Measurements from ENCODE around the gene DGKG. TPM values are rescaled to one million over a fixed set of nuclear protein-coding genes. Genes with fewer than 3 reads are reported as not detected.

The DGKG gene
- total RNA-seq, 4 donors from 2014 or later: 0.79 to 4.0 (median 1.6) TPM

- Histone ChIP-seq H3K4me3 (no peak overlapping the region), H3K36me3 (no peaks in the 10 kb centered on the region), H3K4me1 (peaks cover 9% of the 10 kb centered on the region), H3K27ac (no peak overlapping the region), H3K27me3 (peaks cover 33% of the 10 kb centered on the region), H3K9me3 (no peaks in the 10 kb centered on the region)
- TF ChIP-seq EP300 (IDR thresholded peaks at IDR 0.05) (no peak), POLR2AphosphoS5 (IDR thresholded peaks at IDR 0.05) (no peak), POLR2A (IDR thresholded peaks at IDR 0.05) (no peak), CTCF (IDR thresholded peaks at IDR 0.05) (no peak)
- no peak for DNase-seq (ENCODE audit: low spot score in 2 of 2)
- 68% methylated on average over 3 of the region's 3 CpGs for WGBS
Measured at GRCh38 chr3:186369217-186369616, 7.2 kb upstream of the DGKG start.

DNA sequence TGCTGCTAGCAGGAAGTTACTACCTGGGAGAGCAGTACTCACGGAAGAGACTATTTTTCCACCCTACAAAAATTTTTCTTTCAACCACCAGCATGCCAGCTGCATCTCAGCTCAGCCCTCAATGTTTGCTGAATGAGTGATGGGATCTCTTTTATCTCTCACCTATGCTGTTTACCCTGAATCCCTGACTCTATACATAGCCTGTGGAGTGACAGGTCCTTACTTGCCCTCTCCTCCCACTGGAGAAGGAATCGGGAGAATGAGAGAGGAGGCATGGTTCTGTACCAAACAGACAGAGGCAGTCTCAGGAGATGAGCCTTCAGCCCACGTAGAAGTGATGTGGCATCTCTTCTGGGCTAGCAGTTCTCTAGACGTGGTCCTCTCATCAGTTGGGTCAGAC, 6.7 kb upstream of the DGKG start:
- Histone ChIP-seq H3K27me3 (peaks cover 33% of the 10 kb centered on the region), H3K27ac (no peak overlapping the region), H3K4me1 (peaks cover 9% of the 10 kb centered on the region), H3K36me3 (no peaks in the 10 kb centered on the region), H3K9me3 (no peaks in the 10 kb centered on the region), H3K4me3 (no peak overlapping the region)
- no peak for TF ChIP-seq POLR2A (IDR thresholded peaks at IDR 0.05)
- TF ChIP-seq CTCF (IDR thresholded peaks at IDR 0.05): no peak
- TF ChIP-seq EP300 (IDR thresholded peaks at IDR 0.05): no peak
- no peak for TF ChIP-seq POLR2AphosphoS5 (IDR thresholded peaks at IDR 0.05)
- WGBS: 37% methylated on average over 4 of the region's 4 CpGs
- no peak for DNase-seq (ENCODE audit: low spot score in 2 of 2)

GRCh38 chr3:186368176-186368575, 6.1 kb upstream of the DGKG start:
- DNase-seq (ENCODE audit: low spot score in 2 of 2): no peak
- WGBS: 50% methylated on average over 3 of the region's 3 CpGs
- Histone ChIP-seq H3K4me3 (no peak overlapping the region), H3K4me1 (peaks cover 9% of the 10 kb centered on the region), H3K27me3 (peaks cover 33% of the 10 kb centered on the region), H3K27ac (no peak overlapping the region), H3K9me3 (no peaks in the 10 kb centered on the region), H3K36me3 (no peaks in the 10 kb centered on the region)
- no peak for TF ChIP-seq POLR2AphosphoS5 (IDR thresholded peaks at IDR 0.05)
- TF ChIP-seq CTCF (IDR thresholded peaks at IDR 0.05): no peak
- no peak for TF ChIP-seq EP300 (IDR thresholded peaks at IDR 0.05)
- TF ChIP-seq POLR2A (IDR thresholded peaks at IDR 0.05): no peak

- no peaks in the 10 kb centered on the region for H3K36me3 ChIP-seq
- 72% methylated on average over 8 of the region's 8 CpGs for WGBS
- no peak overlapping the region for H3K27ac ChIP-seq
- no peak for DNase-seq (ENCODE audit: low spot score in 2 of 2)
- peaks cover 39% of the 10 kb centered on the region for H3K27me3 ChIP-seq
- H3K4me3 ChIP-seq: no peak overlapping the region
- no peak for TF ChIP-seq CTCF (IDR thresholded peaks at IDR 0.05)
- TF ChIP-seq POLR2AphosphoS5 (IDR thresholded peaks at IDR 0.05): no peak
- no peak for TF ChIP-seq EP300 (IDR thresholded peaks at IDR 0.05)
- no peak for TF ChIP-seq POLR2A (IDR thresholded peaks at IDR 0.05)
- H3K4me1 ChIP-seq: peaks cover 9% of the 10 kb centered on the region
- H3K9me3 ChIP-seq: no peaks in the 10 kb centered on the region
Measured at GRCh38 chr3:186367631-186368030, 5.6 kb upstream of the DGKG start.

DNA sequence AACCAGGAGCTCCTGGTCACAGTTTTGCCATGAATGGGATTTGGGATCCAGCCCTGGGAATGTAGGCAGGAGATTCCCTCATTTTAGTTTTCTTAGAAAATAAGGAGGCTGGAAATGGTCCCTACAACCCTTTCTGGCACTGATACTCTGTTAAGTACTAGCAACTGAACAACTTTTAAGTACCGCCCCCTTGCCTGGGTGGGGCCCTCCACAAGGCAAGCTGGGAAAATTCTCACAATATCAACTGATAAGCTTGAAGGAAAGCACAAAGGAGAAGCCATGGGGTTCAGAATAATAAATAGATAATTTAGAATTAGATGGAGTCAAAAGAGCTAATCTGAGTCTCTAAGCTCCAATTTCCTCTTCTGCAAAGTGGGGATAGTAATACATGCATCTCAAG, 4.2 kb upstream of the DGKG start:
- Histone ChIP-seq H3K27me3 (peaks cover 53% of the 10 kb centered on the region), H3K36me3 (no peaks in the 10 kb centered on the region), H3K4me1 (peaks cover 22% of the 10 kb centered on the region), H3K9me3 (no peaks in the 10 kb centered on the region), H3K4me3 (no peak overlapping the region), H3K27ac (no peak overlapping the region)
- WGBS: 48% methylated on average over 1 of the region's 1 CpG
- no peak for DNase-seq (ENCODE audit: low spot score in 2 of 2)
- TF ChIP-seq EP300 (IDR thresholded peaks at IDR 0.05) (no peak), POLR2A (IDR thresholded peaks at IDR 0.05) (no peak), POLR2AphosphoS5 (IDR thresholded peaks at IDR 0.05) (no peak), CTCF (IDR thresholded peaks at IDR 0.05) (no peak)

All from suprapubic skin (tissue), 4 donors.